Stimulated activated naive CD8-positive, alpha-beta T cell treated with anti-CD3 and anti-CD28 coated beads, Interleukin-15, Interleukin-2, amounts not matched to agents 100 U/mL and 50 U/mL, for 24 hours (primary cell): ENCODE data around the gene GRIA1.

Experiments
- ATAC-seq: fragments of 150-1000 bp; cut with Tn5 transposase; one replicate; pipeline ENCODE4 v1.10.0; 2021
- DNase-seq: peaks from one replicate; pipeline ENCODE4 v3.0.0; 2021

Gene GRIA1

GRCh38 chr5:153659039-153659736 lies 168.7 kb downstream of the GRIA1 start:
- ATAC-seq (no peak), DNase-seq (no peak)

DNA sequence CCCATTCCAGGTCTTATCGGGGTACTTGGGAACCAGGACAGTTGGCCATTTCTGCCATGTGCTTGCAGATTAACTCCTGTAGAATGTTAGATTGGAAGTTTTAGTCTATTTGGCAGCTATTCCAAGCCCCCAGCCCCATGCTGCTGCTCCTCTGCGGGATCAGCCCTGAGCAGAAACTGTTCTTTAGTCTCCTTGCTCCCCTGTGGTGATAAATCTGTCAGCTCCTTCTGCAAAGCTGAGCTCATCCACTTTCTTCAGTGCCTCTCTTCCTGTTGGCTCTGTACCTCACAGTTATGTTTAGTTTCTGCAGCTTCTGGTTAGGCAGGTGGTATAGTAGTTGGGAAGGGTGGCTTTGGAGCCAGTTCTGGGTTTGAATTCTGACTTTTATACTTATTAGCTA lies 170.4 kb downstream of the GRIA1 start:
- DNase-seq (no peak), ATAC-seq (no peak)

- no peak for ATAC-seq
- no peak for DNase-seq
Observed at GRCh38 chr5:153661897-153662296, 171.4 kb downstream of the GRIA1 start.

DNA sequence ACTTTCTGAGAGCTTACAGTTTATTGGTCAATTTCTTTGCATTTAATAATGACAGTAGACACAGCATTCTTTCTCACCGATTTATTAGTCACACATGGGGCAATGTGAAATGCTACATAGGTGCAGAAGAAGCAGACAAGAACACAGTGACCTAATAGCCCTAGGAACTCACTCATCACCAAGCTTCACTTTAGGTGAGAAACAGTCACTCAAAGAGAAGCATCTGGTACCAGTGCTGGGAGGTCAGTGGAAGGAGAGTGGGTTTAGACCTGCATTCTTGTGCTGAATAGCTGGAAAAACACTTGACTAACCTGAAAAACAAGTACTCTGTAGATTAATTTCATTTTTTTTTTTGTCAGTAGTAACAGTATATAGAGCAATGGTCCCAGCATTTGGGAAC lies 179.6 kb downstream of the GRIA1 start:
- DNase-seq (no peak), ATAC-seq (no peak)

- ATAC-seq: no peak
- DNase-seq: no peak
Observed at GRCh38 chr5:153671653-153672346, 181.3 kb downstream of the GRIA1 start.

DNA sequence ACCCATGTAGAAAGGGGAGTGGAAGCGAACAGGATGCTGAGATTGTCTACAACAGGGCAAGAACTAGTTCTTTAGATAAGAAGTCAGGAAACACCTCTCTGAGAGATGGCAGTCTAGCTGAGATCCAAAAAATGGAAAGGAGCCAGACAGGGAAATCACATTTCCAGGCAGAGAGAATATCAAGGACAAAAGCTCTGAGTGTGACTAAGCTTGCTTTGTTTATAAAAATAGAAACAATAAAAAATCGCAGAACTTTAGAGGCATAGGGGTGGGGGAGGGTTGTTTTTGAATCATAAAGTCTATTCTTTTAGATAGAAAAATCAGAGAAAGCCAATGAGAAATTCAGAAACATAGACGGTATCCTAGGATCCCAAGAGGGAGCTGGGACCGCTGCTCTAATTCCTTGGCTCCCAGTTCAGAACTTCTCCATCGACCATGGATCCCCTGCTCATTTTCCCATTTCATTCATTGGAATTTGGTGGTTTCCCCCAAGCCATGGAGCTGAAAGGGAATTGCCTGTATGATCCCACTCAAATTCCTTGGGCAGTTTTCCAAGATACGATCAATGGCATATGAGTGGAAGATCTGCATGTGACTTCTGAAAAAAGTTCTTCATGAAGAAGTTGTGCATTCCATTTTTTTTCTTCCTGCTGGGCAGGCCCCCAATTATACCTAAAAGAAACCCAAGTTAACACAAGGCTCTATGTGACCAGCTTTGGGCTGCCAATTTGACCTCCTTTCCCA lies 182.0 kb downstream of the GRIA1 start:
- DNase-seq (no peak), ATAC-seq (no peak)

DNA sequence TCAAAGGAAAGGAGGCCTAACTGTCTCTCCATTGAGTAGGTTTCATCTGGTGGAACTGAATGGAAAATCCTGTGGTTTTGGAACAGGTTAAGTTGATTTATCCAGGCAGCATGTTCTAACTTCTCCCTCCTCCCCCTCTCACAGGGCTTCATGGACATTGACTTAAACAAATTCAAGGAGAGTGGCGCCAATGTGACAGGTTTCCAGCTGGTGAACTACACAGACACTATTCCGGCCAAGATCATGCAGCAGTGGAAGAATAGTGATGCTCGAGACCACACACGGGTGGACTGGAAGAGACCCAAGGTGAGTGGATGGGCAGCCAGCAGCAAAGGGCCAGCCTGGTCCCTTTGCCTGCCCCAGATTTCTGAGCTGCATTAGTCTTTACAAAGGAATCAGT lies 183.9 kb downstream of the GRIA1 start:
- ATAC-seq (no peak), DNase-seq (no peak)

DNA sequence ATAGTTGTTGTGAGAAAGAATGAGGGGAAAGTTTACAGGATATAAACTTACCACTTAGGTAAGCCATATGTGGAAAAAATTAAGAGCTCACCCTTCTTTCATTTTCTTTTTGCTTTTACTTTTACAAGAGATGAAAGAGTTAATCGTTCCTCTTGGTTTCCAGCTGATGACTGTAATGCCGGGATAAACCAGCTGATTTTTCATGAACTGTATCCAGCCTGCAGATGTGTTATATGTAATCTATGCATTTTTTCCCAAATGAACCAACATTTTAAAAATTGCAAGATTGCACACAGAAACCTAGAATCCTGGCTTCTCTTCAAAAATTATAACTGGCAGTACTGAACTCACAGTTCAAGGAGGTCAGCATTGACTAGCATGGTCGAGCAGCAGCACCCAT lies 185.9 kb downstream of the GRIA1 start:
- ATAC-seq (no peak), DNase-seq (no peak)

- no peak for DNase-seq
- ATAC-seq: no peak
Observed at GRCh38 chr5:153676821-153677220, 186.4 kb downstream of the GRIA1 start.

- no peak for DNase-seq
- ATAC-seq: no peak
Observed at GRCh38 chr5:153678617-153679329, 188.3 kb downstream of the GRIA1 start.

- ATAC-seq (no peak), DNase-seq (no peak)
Observed at GRCh38 chr5:153690236-153690635, 199.8 kb downstream of the GRIA1 start.

DNA sequence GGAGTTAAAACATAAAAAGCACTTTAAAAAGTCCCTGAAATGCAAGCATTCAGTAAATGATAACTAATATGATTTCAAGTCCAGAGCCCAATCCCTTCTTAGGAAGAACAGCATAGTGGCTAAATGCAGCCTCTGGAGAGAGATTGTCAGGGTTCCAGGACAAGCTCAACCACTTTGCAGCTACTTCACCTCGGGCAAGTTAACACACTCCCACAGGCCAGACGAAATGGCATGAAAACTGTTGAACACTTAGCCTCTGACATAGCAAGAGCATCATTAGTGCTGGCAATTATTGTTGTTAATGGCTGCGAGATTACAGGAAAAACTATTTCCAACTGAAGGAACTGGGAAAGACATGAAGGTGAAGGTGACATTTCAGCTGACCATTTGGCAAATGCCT lies 205.8 kb downstream of the GRIA1 start:
- DNase-seq (no peak), ATAC-seq (no peak)

DNA sequence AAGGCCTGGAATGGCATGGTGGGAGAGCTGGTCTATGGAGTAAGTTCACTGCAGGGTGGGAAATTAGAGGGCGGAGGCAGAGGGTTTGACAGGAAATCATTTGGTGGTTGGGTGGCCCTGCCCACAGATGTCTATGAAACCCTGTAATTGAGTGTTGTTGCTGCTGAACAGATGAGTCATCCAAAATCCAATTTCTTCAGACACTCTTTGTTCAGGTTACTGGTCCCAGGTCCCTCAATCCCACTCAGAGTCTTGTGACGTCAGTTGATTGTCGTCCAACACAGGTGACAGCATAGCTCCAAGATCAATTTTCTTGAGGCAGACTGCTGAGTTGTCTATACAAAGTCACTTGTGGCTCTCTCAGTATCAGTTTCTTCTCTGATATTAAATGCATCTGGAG lies 208.6 kb downstream of the GRIA1 start:
- ATAC-seq: no peak
- DNase-seq: no peak

- no peak for DNase-seq
- ATAC-seq: no peak
Observed at GRCh38 chr5:153700940-153701339, 210.5 kb downstream of the GRIA1 start.

DNA sequence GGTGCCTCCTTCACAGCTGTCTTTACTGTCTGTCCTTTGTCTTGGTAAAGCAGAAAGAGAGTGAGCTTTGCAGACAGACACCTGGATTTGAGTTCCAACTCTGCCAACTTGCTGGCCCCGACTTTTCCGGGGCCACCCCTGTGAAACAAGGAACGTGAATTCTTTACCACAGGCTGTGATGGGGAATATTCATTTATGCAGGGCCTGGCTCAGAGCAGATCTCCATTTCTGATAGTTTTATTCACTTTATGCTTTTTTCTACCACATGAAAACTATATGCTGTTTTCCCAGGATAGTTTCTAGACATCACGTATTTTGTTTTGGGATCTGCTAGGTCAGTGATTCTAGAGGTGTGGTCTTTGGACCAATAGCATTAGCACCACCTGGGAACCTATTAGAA lies 211.8 kb downstream of the GRIA1 start:
- DNase-seq: no peak
- no peak for ATAC-seq

- no peak for ATAC-seq
- DNase-seq: no peak
Observed at GRCh38 chr5:153704110-153704509, 213.6 kb downstream of the GRIA1 start.

DNA sequence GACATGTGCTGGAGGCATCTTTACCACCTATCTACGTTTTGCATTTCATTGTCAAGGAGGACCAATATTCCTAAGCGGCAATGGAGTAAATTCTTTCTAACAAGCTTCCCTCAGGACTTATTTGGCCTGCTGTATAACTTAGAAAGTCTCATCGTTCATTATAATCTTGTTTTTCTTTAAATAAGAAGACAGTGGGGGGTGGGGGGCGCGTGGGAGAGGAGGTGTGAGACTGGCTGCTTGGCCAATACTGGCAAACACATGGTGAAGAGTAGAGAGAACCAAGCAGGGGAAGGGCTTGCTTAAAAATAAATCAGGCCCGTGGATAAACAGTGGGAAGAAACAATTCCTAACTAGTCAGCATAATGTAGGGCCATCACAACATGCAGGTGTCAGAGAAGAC lies 217.2 kb downstream of the GRIA1 start:
- DNase-seq: no peak
- no peak for ATAC-seq

DNA sequence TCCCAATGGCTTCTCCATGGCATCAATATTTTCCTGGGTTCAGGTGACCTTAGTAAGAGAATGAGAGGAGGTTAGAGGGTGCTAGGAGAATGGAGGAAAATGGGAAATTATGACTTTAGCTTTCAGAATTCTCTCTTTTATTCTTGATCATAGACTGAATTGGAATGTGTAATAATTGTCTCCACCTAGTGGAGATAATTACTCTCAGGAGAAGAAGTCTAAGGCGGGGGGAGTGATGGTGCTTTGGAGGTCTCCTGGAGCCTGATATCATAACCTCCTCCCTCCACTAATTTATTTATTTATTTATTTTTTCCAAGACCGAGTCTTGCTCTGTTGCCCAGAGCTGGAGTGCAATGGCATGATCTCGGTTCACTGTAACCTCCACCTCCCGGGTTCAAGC lies 221.3 kb downstream of the GRIA1 start:
- ATAC-seq: no peak
- no peak for DNase-seq

DNA sequence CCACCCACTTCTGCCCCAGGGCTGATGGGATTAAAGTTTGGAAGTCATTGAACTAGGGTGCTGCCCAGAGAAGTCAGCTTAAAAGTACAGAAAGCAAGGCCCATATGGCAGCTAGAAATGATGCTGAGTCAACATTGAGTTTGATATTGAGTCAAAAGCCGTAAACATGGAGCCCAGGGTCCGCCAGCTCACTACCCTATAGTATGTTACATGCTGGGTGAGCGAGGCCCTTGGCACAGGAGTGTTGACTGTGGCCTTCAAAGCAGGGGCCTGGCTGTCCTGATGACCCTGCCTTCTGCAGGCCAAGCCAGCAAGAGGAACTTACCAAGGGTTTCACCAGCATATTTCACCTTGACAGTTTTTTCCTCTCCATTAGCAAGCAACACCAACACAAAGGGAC lies 222.5 kb downstream of the GRIA1 start:
- ATAC-seq (no peak), DNase-seq (no peak)

DNA sequence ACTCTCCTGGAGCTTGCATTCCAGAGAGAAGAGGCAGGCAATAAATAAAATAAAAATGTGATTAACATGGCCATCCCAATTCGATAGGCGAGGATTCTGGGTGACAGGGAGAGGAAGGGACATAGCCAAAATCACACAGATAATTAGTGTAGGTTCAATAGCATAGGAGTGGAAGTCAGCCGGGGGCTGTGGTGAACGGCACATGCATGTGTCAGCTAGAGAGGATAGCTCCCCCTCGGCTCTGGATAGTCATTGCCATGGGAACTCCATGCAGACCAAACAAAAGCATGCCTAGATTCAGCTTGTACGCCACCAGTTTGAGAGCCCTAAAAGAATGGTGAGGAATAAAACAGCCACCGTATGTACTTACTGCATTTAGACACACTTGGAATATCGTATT lies 223.5 kb downstream of the GRIA1 start:
- ATAC-seq (no peak), DNase-seq (no peak)

DNA sequence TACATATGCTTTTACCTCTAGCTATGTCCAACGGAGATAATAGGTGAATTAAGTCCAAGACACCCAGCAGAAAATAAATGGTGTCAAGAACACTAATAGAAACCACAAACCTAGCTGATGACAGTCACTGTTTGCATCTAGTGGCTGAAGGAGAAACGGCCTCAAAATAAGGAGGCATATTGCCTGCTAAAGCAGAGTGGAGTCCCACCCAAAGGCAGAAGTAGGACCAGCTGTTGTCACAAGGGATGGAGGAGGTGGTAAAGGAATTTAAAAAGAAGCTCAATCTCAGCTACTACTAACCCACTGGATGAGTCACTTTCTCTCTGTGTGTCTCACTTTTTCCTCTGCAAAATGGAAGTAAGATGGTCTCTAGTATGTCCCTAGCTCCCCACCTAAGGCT lies 224.3 kb downstream of the GRIA1 start:
- ATAC-seq: no peak
- DNase-seq: no peak

DNA sequence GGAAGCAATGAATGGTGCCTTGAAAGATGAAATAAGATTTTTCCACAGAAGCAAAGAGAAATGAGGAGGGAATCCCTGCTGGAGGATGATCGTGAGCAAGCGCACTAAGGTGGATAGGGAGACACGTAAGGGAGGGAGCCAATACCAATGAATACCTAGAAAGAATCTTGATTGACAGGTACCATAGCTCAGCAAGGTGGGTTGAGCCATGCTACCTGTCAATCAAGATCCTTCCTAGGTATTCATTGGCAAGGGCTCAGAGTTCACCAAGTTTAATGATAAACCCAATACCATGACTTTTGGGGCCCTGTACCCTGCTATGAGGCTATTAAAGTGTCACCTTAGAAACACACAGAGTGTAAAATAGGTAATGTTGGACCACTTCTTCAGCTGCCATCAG lies 226.8 kb downstream of the GRIA1 start:
- DNase-seq (no peak), ATAC-seq (no peak)

DNA sequence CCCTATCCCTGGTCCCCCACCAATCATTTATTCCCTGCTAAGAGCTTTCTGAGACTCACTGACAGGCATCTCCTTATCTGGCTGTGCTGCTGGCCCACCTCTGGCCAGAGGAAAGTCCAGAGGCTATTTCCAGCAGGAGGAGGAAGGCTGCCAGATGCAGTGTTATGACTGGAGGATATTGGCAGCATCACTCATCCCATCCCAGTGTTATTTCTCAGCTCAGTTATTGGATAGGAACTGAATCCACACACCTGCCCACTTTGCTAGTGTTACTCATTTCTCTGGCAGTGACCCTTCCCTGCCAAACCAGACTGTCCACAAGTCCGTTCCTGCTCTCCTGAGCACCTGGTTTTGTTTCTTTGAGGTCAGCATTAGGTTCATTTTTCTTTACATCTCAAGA lies 228.2 kb downstream of the GRIA1 start:
- ATAC-seq (no peak), DNase-seq (no peak)
